Activated CD4-positive, alpha-beta T cell treated with anti-CD3 and anti-CD28 coated beads for 4 hours (primary cell): ENCODE results near the gene SPOCK2.

Experiments used
- DNase-seq, 2 donors: peaks; one replicate each; pipeline ENCODE4 v3.0.0-alpha.2; 2020

The SPOCK2 gene

GRCh38 chr10:72087392-72087968 lies 871 bp downstream of the SPOCK2 start:
- DNase-seq: peak; percentile 30 to 56

GRCh38 chr10:72086466-72087391 lies 1.6 kb downstream of the SPOCK2 start:
- peak; percentile 52 to 66 for DNase-seq

GRCh38 chr10:72085864-72086465 lies 2.4 kb downstream of the SPOCK2 start:
- DNase-seq: no peak

- DNase-seq: no peak
Observed at GRCh38 chr10:72085166-72085565, 3.2 kb downstream of the SPOCK2 start.

- DNase-seq: peak; percentile 58
Observed at GRCh38 chr10:72083790-72084459, 4.4 kb downstream of the SPOCK2 start.

GRCh38 chr10:72082856-72083789 lies 5.2 kb downstream of the SPOCK2 start:
- DNase-seq: no peak

- DNase-seq: no peak
Observed at GRCh38 chr10:72081772-72082590, 6.4 kb downstream of the SPOCK2 start.

GRCh38 chr10:72081210-72081609 lies 7.1 kb downstream of the SPOCK2 start:
- no peak for DNase-seq

GRCh38 chr10:72080042-72080975 lies 8.0 kb downstream of the SPOCK2 start:
- DNase-seq: no peak

- DNase-seq: peak; percentile 29 to 54
Observed at GRCh38 chr10:72079356-72079755, 9.0 kb downstream of the SPOCK2 start.

GRCh38 chr10:72077275-72077990 lies 10.9 kb downstream of the SPOCK2 start:
- no peak for DNase-seq

GRCh38 chr10:72076756-72077155 lies 11.6 kb downstream of the SPOCK2 start:
- no peak for DNase-seq

GRCh38 chr10:72075376-72076115 lies 12.8 kb downstream of the SPOCK2 start:
- DNase-seq: peak; percentile 37

GRCh38 chr10:72074574-72075375 lies 13.6 kb downstream of the SPOCK2 start:
- no peak for DNase-seq

- DNase-seq: no peak
Observed at GRCh38 chr10:72073708-72074573, 14.4 kb downstream of the SPOCK2 start.

GRCh38 chr10:72072639-72073038 lies 15.7 kb downstream of the SPOCK2 start:
- no peak for DNase-seq

GRCh38 chr10:72072046-72072445 lies 16.3 kb downstream of the SPOCK2 start:
- no peak for DNase-seq
